A549 (cell line): Measurements from ENCODE around the gene SSU72. TPM values are rescaled to one million over a fixed set of nuclear protein-coding genes. Genes with fewer than 3 reads are reported as not detected.

Experiments
- ATAC-seq, 2 experiments: fragments of 200-7000 bp in 1 of 2; fragments of >200 bp in 1 of 2; cut with Nextera tagmentation in 1 of 2; cut with Tn5 transposase in 1 of 2; 3 replicates each; pipeline versions ENCODE4 v1.8.0 to v1.9.1; 2018 to 2020; ENCODE audit warnings: mild to moderate bottlenecking in 1 of 2, moderate library complexity in 1 of 2
- CTCF ChIA-PET: fragments of 300-600 bp; sonication (Branson Sonifier 250); formaldehyde crosslinking; extraction: SDS; loops from one replicate; lab custom pipeline; 2021; ENCODE audit warnings: antibody characterized with exemption, inconsistent platforms; lab: Yijun Ruan, JAX
- POLR2A ChIA-PET: fragments of 350-600 bp; formaldehyde crosslinking; extraction: SDS; loops from one replicate; lab custom pipeline; 2021; ENCODE audit warnings: antibody characterized with exemption, inconsistent platforms; lab: Yijun Ruan, JAX
- DNase-seq, 2 experiments: peaks; one replicate each; pipeline versions ENCODE4 v3.0.0 to v3.0.0-alpha.2; 2011 to 2016; ENCODE audit warnings: low read depth in 1 of 2, low spot score in 1 of 2
- FAIRE-seq: peaks from 2 replicates; lab custom pipeline; 2011; peaks lifted over from hg19 to GRCh38; lab: Jason Lieb, UNC
- H3K27ac ChIP-seq, 2 experiments: fragments of >200 bp; sonication (Bioruptor Twin); formaldehyde crosslinking; 3 replicates each; pipeline ENCODE4 v1.5.1; 2016 to 2017
- H3K4me1 ChIP-seq: fragments of >200 bp; sonication (Bioruptor Twin); formaldehyde crosslinking; 3 replicates; pipeline ENCODE4 v1.6.1; 2016
- H3K4me2 ChIP-seq: fragments of >200 bp; sonication (Bioruptor Twin); formaldehyde crosslinking; 3 replicates; pipeline ENCODE4 v1.6.1; 2016
- H3K4me3 ChIP-seq: fragments of >200 bp; sonication (Bioruptor Twin); formaldehyde crosslinking; 3 replicates; pipeline ENCODE4 v1.5.1; 2016
- H3K9me3 ChIP-seq: fragments of >200 bp; sonication (Bioruptor Twin); formaldehyde crosslinking; 3 replicates; pipeline ENCODE4 v1.6.1; 2016
- BCL3 ChIP-seq: fragments of >200 bp; sonication (Bioruptor Twin); formaldehyde crosslinking; IDR thresholded peaks from 3 replicates; pipeline ENCODE4 v1.6.1; 2016
- CBX8 ChIP-seq: fragments of 200-600 bp; sonication (generic); IDR thresholded peaks from 2 replicates; pipeline ENCODE4 v1.6.1; 2016
- CEBPB ChIP-seq, 2 experiments: fragments of >200 bp in 1 of 2; sonication (Bioruptor Twin) in 1 of 2; formaldehyde crosslinking in 1 of 2; IDR thresholded peaks; 2 replicates each; pipeline ENCODE4 v1.6.1; 2012 to 2016
- CTCF ChIP-seq: fragments of >200 bp; sonication (Bioruptor Twin); formaldehyde crosslinking; IDR thresholded peaks from 3 replicates; pipeline ENCODE4 v1.5.1; 2016
- EHF ChIP-seq: fragments of 250-450 bp; sonication (Bioruptor Pico); IDR thresholded peaks from 2 replicates; pipeline ENCODE4 v1.5.0; 2020; ENCODE audit warnings: mild to moderate bottlenecking
- EHMT2 ChIP-seq: fragments of 200-600 bp; sonication (generic); IDR thresholded peaks from 2 replicates; pipeline ENCODE4 v1.6.1; 2016; ENCODE audit warnings: antibody characterized with exemption, low read depth, mild to moderate bottlenecking, moderate library complexity
- FOSB ChIP-seq: fragments of 250-450 bp; sonication (Bioruptor Pico); IDR thresholded peaks from 2 replicates; pipeline ENCODE4 v1.5.0; 2020; ENCODE audit warnings: mild to moderate bottlenecking, moderate library complexity
- GATA3 ChIP-seq: IDR thresholded peaks from 2 replicates; pipeline ENCODE4 v1.6.1; 2012; ENCODE audit warnings: borderline replicate concordance
- HES2 ChIP-seq: fragments of >200 bp; sonication (Bioruptor Twin); formaldehyde crosslinking; IDR thresholded peaks from 2 replicates; pipeline ENCODE4 v1.6.1; 2016
- HOXA7 ChIP-seq: fragments of 250-450 bp; sonication (Bioruptor Pico); IDR thresholded peaks from 2 replicates; pipeline ENCODE4 v1.5.0; 2020; ENCODE audit warnings: mild to moderate bottlenecking, moderate library complexity
- JUNB ChIP-seq: fragments of >200 bp; sonication (Bioruptor Twin); formaldehyde crosslinking; IDR thresholded peaks from 2 replicates; pipeline ENCODE4 v1.6.1; 2016
- KDM5A ChIP-seq: fragments of 200-600 bp; sonication (generic); IDR thresholded peaks from 2 replicates; pipeline ENCODE4 v1.6.1; 2016; ENCODE audit warnings: antibody characterized with exemption, mild to moderate bottlenecking
- MAX ChIP-seq: IDR thresholded peaks from 2 replicates; pipeline ENCODE4 v1.6.1; 2012
- MAZ ChIP-seq: fragments of 150-350 bp; IDR thresholded peaks from 2 replicates; pipeline ENCODE4 v1.6.1; 2014; ENCODE audit warnings: antibody characterized with exemption, low read depth, low read length, borderline replicate concordance
- MYC ChIP-seq: IDR thresholded peaks from 2 replicates; pipeline ENCODE4 v1.6.1; 2012; ENCODE audit warnings: mild to moderate bottlenecking, inconsistent platforms, low read length, improper control_type of control experiment, borderline replicate concordance
- POLR2AphosphoS2 ChIP-seq: conservative IDR thresholded peaks from 2 replicates; pipeline ENCODE4 v1.6.1; 2012; ENCODE audit warnings: low read length, improper control_type of control experiment, inconsistent platforms
- REST ChIP-seq: fragments of 200-600 bp; sonication (generic); IDR thresholded peaks from 2 replicates; pipeline ENCODE4 v1.6.1; 2016; ENCODE audit warnings: antibody characterized with exemption, mild to moderate bottlenecking, moderate library complexity
- RFX5 ChIP-seq: fragments of 450-650 bp; IDR thresholded peaks from 2 replicates; pipeline ENCODE4 v1.7.1; 2014; ENCODE audit warnings: antibody characterized with exemption, mild to moderate bottlenecking, moderate library complexity
- ZC3H11A ChIP-seq: fragments of 450-650 bp; IDR thresholded peaks from 2 replicates; pipeline ENCODE4 v1.6.1; 2014; ENCODE audit warnings: antibody characterized with exemption, mild to moderate bottlenecking
- WGBS: methylation state at CpG from one replicate; pipeline ENCODE4 v1.1.6; 2017; ENCODE audit errors: missing lambda C conversion rate; 5-methylcytosine and 5-hydroxymethylcytosine counted together
- polyA plus RNA-seq, 4 experiments: library from polyadenylated mRNA; depleted of rRNA in 3 of 4; stranded (reverse); fragments of >200 nt; fragmentation: RNase III in 1 of 4; extraction: RNeasy Plus Mini Kit Qiagen cat#74134 plus additional on column Dnase treatment in 1 of 4; gene quantifications; 2 replicates in 3 of 4; 3 replicates in 1 of 4; pipeline ENCODE4 v1.2.3, GENCODE V29; 2011 to 2017

SSU72 gene
- polyA plus RNA-seq, 2 of the 4 experiments (the other 2 are of a cell fraction), result 75.3 to 101 TPM

GRCh38 chr1:1623631-1624442 lies 49.2 kb upstream of the SSU72 start:
- CTCF ChIA-PET, result no interaction called here
- no peak overlapping the region for H3K27ac ChIP-seq
- no peaks in the 10 kb centered on the region for H3K4me1 ChIP-seq
- H3K9me3 ChIP-seq, result no peaks in the 10 kb centered on the region
- H3K4me3 ChIP-seq, result no peak overlapping the region
- H3K4me2 ChIP-seq, result no peak overlapping the region
- TF ChIP-seq EHF (CRISPR knock-in tag) (no peak), GATA3 (no peak), EHMT2 (no peak), POLR2AphosphoS2 (no peak), MAZ (no peak), BCL3 (no peak), MAX (no peak), CBX8 (no peak), REST (no peak), CTCF (no peak), FOSB (no peak), MYC (no peak), CEBPB (IDR thresholded peaks at IDR 0.05) (no peak), RFX5 (no peak), HOXA7 (CRISPR knock-in tag) (no peak)
- FAIRE-seq (no peak), DNase-seq (no peak), ATAC-seq (no peak)
- POLR2A ChIA-PET, result no interaction called here
- WGBS, result 94% methylated on average over 11 of the region's 51 CpGs

- H3K4me3 ChIP-seq, result no peak overlapping the region
- H3K27ac ChIP-seq, result no peak overlapping the region
- no CpG with 5 or more reads among the region's 33 CpGs for WGBS
- DNase-seq, result no peak
- no peak for FAIRE-seq
- H3K4me2 ChIP-seq, result no peak overlapping the region
- POLR2A ChIA-PET, result no interaction called here
- no peak for ATAC-seq
- no peaks in the 10 kb centered on the region for H3K9me3 ChIP-seq
- CTCF ChIA-PET, result no interaction called here
- TF ChIP-seq KDM5A (no peak), ZC3H11A (no peak), MAX (no peak), HES2 (no peak), JUNB (no peak)
- no peaks in the 10 kb centered on the region for H3K4me1 ChIP-seq
Observed at GRCh38 chr1:1623181-1623630, 48.5 kb upstream of the SSU72 start.
